SK-N-MC (cell line): ENCODE measurements around the gene KANSL1.
"Not testable (repeated sequence)": the region's sequence is repeated elsewhere in the genome, so short reads cannot be mapped to it uniquely, and the experiment has no call there.

Source experiments
- EZH2 ChIP-seq: fragments of 200-600 bp; sonication (generic); IDR thresholded peaks from one replicate; pipeline ENCODE4 v1.6.1; 2017; ENCODE audit warnings: antibody characterized with exemption
- FOXP2 ChIP-seq: optimal IDR thresholded peaks from 2 replicates; pipeline ENCODE3; 2011; ENCODE audit warnings: mild to moderate bottlenecking, moderate library complexity; ENCODE audit not compliant: insufficient read depth; ENCODE audit errors: extremely low read length, control extremely low read depth
- POLR2AphosphoS5 ChIP-seq: IDR thresholded peaks from 2 replicates; pipeline ENCODE4 v1.6.1; 2012; ENCODE audit warnings: mild to moderate bottlenecking, low read depth, low read length, borderline replicate concordance

GRCh38 chr17:46087871-46088270 lies 105.4 kb downstream of the KANSL1 start:
- TF ChIP-seq EZH2, POLR2AphosphoS5, FOXP2: not testable (repeated sequence)
